Right lobe of liver (tissue), 4 donors: Measurements from ENCODE around the gene DYNC1LI1.

Experiments used
- CTCF ChIP-seq, 4 donors: fragments of 200-600 bp in 3 of 4; fragments of 450-650 bp in 1 of 4; IDR thresholded peaks; one replicate each; pipeline versions ENCODE4 v1.5.1 to v1.8.0; 2016 to 2022; ENCODE audit warnings: antibody characterized with exemption in 4 of 4, mild to moderate bottlenecking in 2 of 4
- POLR2A ChIP-seq: fragments of 450-650 bp; IDR thresholded peaks from one replicate; pipeline ENCODE4 v1.6.1; 2017; ENCODE audit warnings: antibody characterized with exemption, mild to moderate bottlenecking
- donor health status: DM: no; HTN: no; CAD: no.
- donor health status: DM: no; HTN: no; CAD: no.
- donor health status: DM: no; HTN: yes; CAD: no.

- TF ChIP-seq CTCF (IDR thresholded peaks at IDR 0.05) (no peak), POLR2A (no peak)
Observed at GRCh38 chr3:32586356-32586755, 15.7 kb upstream of the DYNC1LI1 start.
